ENCODE results near the gene ALDH3A2.
"Not testable (repeated sequence)": the region's sequence is repeated elsewhere in the genome, so short reads cannot be mapped to it uniquely, and the experiment has no call there.

Gene ALDH3A2

DNA sequence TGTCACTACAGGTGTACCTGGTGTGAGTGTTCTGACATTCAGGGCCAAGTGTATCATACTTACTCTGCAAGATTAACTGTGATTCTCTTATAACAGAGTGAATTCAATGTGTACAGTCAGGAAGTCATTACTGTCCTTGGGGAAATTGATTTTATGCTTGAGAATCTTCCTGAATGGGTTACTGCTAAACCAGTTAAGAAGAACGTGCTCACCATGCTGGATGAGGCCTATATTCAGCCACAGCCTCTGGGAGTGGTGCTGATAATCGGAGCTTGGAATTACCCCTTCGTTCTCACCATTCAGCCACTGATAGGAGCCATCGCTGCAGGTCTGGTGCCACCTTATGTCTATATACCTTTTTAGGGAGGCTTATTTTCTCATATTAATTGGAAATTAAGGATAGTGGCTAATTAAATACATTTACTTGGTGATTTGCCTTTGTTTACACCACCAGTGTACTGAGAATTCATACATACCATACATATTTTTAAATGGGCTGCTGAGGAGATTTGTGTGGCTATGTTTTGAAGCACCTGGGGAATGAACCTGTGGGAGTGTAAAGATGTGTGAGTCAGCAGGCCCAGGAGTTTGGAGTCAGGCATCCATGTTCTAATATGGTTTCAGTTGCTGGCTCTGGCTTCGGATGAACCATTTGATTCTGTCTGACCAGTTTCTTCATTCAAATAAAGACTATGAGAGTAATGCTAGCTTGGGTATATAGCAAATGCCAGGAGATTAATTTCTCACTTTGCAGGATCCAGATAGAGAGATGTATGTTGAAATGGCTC, 3.1 kb downstream of the ALDH3A2 start:
- no peak for DNase-seq (ENCODE audit: low spot score)

GRCh38 chr17:19652595-19652994, 4.0 kb downstream of the ALDH3A2 start:
- DNase-seq (ENCODE audit: low spot score): no peak

GRCh38 chr17:19654342-19654886, 5.9 kb downstream of the ALDH3A2 start:
- no peak for DNase-seq (ENCODE audit: low spot score)

GRCh38 chr17:19654896-19655295, 6.3 kb downstream of the ALDH3A2 start:
- DNase-seq (ENCODE audit: low spot score): no peak

DNA sequence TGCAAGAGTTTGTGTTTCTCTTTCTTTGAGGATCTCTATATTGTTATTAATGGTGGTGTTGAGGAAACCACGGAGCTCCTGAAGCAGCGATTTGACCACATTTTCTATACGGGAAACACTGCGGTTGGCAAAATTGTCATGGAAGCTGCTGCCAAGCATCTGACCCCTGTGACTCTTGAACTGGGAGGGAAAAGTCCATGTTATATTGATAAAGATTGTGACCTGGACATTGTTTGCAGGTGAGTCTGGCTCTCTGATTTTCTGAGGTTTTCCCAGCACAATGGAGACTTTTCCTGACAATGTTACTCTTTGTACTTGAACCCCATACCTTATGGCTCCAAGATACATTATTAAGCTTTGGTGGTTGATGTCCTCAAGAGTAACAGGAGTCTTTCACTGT, 7.8 kb downstream of the ALDH3A2 start:
- DNase-seq (ENCODE audit: low spot score): no peak

- DNase-seq (ENCODE audit: low spot score): no peak
Observed at GRCh38 chr17:19656851-19657581, 8.5 kb downstream of the ALDH3A2 start.

DNA sequence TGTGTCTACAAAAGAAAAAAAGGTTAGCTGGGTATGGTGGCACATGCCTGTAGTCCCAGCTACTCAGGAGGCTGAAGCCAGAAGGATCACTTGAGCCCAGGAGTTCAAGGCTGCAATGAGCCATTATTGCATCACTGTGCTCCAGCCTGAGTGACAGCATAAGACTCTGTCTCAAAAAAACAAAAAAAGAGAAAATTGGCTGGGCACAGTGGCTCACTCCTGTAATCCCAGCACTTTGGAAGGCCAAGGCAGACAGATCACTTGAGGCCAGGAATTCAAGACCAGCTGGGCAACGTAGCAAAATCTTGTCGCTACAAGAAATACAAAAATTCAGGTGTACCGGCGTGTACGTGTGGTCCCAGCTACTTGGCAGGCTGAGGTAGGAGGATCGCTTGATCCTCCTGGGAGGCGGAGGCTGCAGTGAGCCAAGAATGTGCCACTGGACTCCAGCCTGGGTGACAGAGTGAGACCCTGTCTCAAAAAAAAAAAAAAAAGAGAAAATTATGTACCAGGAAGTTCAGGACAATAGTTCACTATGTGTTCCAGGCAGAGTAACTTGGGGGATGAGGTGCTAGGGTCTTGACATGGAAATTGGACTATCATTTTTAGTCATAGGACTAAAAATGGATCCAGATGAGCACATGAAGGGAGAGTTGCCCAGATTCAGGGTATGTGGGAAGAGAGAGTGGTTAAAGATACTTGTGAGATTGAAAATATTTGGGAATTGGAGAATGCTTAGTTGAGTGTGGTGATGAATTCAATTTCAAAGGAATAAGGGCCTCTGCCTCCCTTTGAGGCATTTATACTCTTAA, 11.0 kb downstream of the ALDH3A2 start:
- DNase-seq (ENCODE audit: low spot score): no peak

GRCh38 chr17:19660219-19660870, 11.8 kb downstream of the ALDH3A2 start:
- peak; percentile 39 for DNase-seq (ENCODE audit: low spot score)

DNA sequence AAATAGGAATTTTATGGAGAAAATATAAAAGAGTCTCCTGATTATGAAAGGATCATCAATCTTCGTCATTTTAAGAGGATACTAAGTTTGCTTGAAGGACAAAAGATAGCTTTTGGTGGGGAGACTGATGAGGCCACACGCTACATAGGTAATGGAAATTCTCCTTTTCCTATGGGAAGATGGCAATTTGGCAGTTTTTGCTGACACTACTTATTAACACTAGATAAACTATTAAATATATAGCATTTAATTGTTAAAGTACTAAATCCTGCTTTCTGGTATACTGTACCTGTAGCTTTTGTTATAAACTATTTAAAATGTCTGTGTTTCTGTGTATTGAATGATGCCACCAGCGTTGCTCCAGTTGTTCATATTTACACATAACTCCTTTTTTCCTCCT, 12.6 kb downstream of the ALDH3A2 start:
- no peak for DNase-seq (ENCODE audit: low spot score)

DNA sequence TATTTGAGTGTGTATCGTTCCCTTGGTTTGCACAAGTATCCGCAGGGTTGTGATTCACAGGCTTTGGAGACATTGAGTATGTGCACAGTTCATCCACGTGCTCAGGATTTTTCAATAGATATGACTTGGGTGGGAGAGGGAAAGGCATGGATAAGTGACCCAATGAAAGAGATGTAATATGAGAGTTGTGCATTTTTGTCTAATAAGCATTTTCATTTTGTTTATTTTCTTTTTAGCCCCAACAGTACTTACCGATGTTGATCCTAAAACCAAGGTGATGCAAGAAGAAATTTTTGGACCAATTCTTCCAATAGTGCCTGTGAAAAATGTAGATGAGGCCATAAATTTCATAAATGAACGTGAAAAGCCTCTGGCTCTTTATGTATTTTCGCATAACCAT, 14.5 kb downstream of the ALDH3A2 start:
- DNase-seq (ENCODE audit: low spot score): no peak

DNA sequence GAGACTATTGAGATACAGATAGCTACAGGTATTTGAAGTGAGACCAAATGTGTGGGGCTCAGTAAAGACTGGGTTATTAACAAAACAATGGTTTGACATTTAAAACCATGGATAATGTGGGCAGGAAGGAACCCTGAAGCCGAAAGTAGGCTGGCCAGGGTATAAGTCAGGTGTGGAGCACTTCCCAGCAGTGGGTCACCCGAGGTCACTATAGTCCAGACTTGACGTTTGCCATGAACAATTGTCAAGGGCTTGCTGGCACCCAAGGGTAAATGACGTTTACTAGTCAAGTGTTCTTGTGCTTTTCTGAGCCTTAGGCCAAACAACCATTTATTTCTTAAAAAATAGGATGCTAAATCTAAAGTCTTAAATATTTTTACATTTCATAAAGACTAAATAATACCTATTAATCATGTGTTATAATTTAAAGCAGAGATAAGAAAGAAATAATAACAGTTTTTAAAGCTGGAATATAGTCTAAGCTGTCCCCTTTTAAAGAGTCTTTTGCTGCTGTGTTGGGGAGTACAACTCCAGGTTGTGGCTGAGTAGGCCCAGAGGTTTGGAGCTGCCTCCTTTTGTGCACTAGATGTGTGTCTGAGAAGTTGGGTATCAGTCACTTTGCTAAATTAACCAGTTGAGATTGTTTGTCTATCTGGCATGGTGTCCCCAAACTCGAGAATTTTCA, 15.7 kb downstream of the ALDH3A2 start:
- DNase-seq (ENCODE audit: low spot score): no peak

GRCh38 chr17:19664821-19665181, 16.2 kb downstream of the ALDH3A2 start:
- DNase-seq (ENCODE audit: low spot score): no peak

- DNase-seq (ENCODE audit: low spot score): not testable (repeated sequence)
Observed at GRCh38 chr17:19669680-19670079, 21.1 kb downstream of the ALDH3A2 start.

GRCh38 chr17:19670908-19671307, 22.4 kb downstream of the ALDH3A2 start:
- no peak for DNase-seq (ENCODE audit: low spot score)

GRCh38 chr17:19671433-19671832, 22.9 kb downstream of the ALDH3A2 start:
- no peak for DNase-seq (ENCODE audit: low spot score)

DNA sequence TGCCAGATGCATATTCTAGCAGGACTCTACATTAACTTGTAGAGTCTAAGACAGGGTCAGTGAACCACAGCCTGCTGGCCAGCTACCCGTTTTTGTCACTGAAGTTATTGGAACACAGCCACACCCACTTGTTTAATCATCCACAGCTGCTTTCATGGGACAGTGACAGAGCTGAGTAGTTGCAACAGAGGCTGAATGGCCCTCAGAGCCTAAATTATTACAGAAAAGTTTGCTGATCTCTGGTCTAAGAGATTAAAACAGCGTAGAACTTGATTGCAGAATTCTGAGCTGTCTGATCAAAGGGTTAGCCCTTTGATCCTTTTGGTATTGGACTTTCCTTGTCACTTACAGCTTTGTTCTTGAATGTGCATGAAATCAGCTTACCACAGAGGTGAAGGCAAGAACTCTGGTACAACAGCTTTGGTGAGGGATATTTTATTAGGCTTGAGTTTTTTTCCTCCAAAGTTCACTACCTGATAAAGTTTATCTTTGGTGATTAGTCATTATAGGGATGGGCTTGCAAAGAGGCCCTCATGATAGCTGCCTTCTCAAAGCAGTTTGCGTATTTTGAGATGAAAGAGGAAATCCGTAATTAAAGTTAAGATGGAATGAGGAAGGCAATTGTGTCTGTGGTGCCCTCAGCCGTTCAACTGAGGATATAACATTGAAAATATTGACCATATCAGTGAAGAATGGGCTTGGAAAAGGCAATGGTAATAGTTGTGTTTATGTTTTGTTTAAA, 23.6 kb downstream of the ALDH3A2 start:
- DNase-seq (ENCODE audit: low spot score): peak; percentile 51

GRCh38 chr17:19673623-19674022, 25.1 kb downstream of the ALDH3A2 start:
- DNase-seq (ENCODE audit: low spot score): no peak

GRCh38 chr17:19676896-19677295, 28.3 kb downstream of the ALDH3A2 start:
- no peak for DNase-seq (ENCODE audit: low spot score)

GRCh38 chr17:19677736-19678379, 29.3 kb downstream of the ALDH3A2 start:
- no peak for DNase-seq (ENCODE audit: low spot score)
